Neuronal stem cell (in vitro differentiated cells): ENCODE data around the gene ZNF407.

Source experiments
- DNase-seq: peaks from one replicate; pipeline ENCODE4 v3.0.0-alpha.2; 2013; ENCODE audit warnings: low spot score
- H2AFZ ChIP-seq: one replicate; pipeline ENCODE4 v1.6.1; 2013; ENCODE audit warnings: mild to moderate bottlenecking, low read length, inconsistent platforms
- H2AK5ac ChIP-seq: 2 replicates; pipeline ENCODE4 v1.6.1; 2013; ENCODE audit warnings: low read depth, mild to moderate bottlenecking, inconsistent platforms, low read length, moderate library complexity, mixed read lengths
- H2BK120ac ChIP-seq: 2 replicates; pipeline ENCODE4 v1.6.1; 2013; ENCODE audit warnings: low read depth, mild to moderate bottlenecking, inconsistent platforms, low read length, moderate library complexity, mixed read lengths
- H2BK12ac ChIP-seq: one replicate; pipeline ENCODE4 v1.6.1; 2013; ENCODE audit warnings: low read length, inconsistent platforms
- H2BK15ac ChIP-seq: 2 replicates; pipeline ENCODE4 v1.6.1; 2013; ENCODE audit warnings: mild to moderate bottlenecking, low read length, inconsistent platforms, mixed read lengths
- H2BK5ac ChIP-seq: one replicate; pipeline ENCODE4 v1.6.1; 2013; ENCODE audit warnings: inconsistent platforms, mild to moderate bottlenecking, low read length, moderate library complexity
- H3K14ac ChIP-seq: one replicate; pipeline ENCODE4 v1.6.1; 2013; ENCODE audit warnings: low read length, inconsistent platforms
- H3K18ac ChIP-seq: 2 replicates; pipeline ENCODE4 v1.6.1; 2013; ENCODE audit warnings: low read length, inconsistent platforms
- H3K23ac ChIP-seq: 2 replicates; pipeline ENCODE4 v1.6.1; 2013; ENCODE audit warnings: low read depth, mild to moderate bottlenecking, mixed read lengths, low read length, inconsistent platforms; ENCODE audit not compliant: poor library complexity
- H3K27ac ChIP-seq: replicated peaks from 3 replicates; pipeline ENCODE4 v1.5.1; 2013; ENCODE audit warnings: low read length, inconsistent platforms
- H3K27me3 ChIP-seq, 3 experiments: 2 replicates each; pipeline ENCODE4 v1.6.1; 2013; ENCODE audit warnings: low read length in 3 of 3, mild to moderate bottlenecking in 2 of 3, inconsistent platforms in 1 of 3, low read depth in 1 of 3, mixed read lengths in 1 of 3, moderate library complexity in 1 of 3; ENCODE audit not compliant: control insufficient read depth in 3 of 3, insufficient read depth in 3 of 3
- H3K36me3 ChIP-seq, 2 donors: replicated peaks in 1 of 2; 2 replicates each; pipeline ENCODE4 v1.6.1; 2013; ENCODE audit warnings: low read length in 2 of 2; ENCODE audit not compliant: control insufficient read depth in 2 of 2, insufficient read depth in 2 of 2
- H3K4ac ChIP-seq: 2 replicates; pipeline ENCODE4 v1.6.1; 2013; ENCODE audit warnings: inconsistent platforms, mild to moderate bottlenecking, low read length, moderate library complexity
- H3K4me1 ChIP-seq, 2 donors: 1 replicate in 1 of 2; 2 replicates in 1 of 2; pipeline ENCODE4 v1.6.1; 2013; ENCODE audit warnings: low read length in 2 of 2, low read depth in 1 of 2; ENCODE audit not compliant: control insufficient read depth in 2 of 2, insufficient read depth in 1 of 2
- H3K4me2 ChIP-seq: one replicate; pipeline ENCODE4 v1.6.1; 2013; ENCODE audit warnings: mild to moderate bottlenecking, low read length, inconsistent platforms; ENCODE audit not compliant: insufficient read depth, poor library complexity, severe bottlenecking
- H3K4me3 ChIP-seq, 2 donors: 2 replicates each; pipeline ENCODE4 v1.5.1; 2013; ENCODE audit warnings: low read length in 2 of 2, mild to moderate bottlenecking in 2 of 2, inconsistent platforms in 1 of 2, moderate library complexity in 1 of 2
- H3K79me1 ChIP-seq: one replicate; pipeline ENCODE4 v1.6.1; 2013; ENCODE audit warnings: low read depth, mild to moderate bottlenecking, inconsistent platforms, low read length, moderate library complexity
- H3K9ac ChIP-seq: one replicate; pipeline ENCODE4 v1.6.1; 2013; ENCODE audit warnings: mild to moderate bottlenecking, low read depth, low read length, inconsistent platforms; ENCODE audit not compliant: poor library complexity
- H3K9me3 ChIP-seq, 2 donors: replicated peaks in 1 of 2; 2 replicates each; pipeline versions ENCODE3 to v1.6.1; 2013; ENCODE audit warnings: low read length in 2 of 2, mild to moderate bottlenecking in 2 of 2, inconsistent platforms in 1 of 2, low read depth in 1 of 2, mixed read lengths in 1 of 2, moderate library complexity in 1 of 2; ENCODE audit not compliant: control insufficient read depth in 2 of 2, insufficient read depth in 1 of 2
- H4K8ac ChIP-seq: one replicate; pipeline ENCODE4 v1.6.1; 2013; ENCODE audit warnings: low read depth, mild to moderate bottlenecking, inconsistent platforms, low read length, moderate library complexity
- H4K91ac ChIP-seq: one replicate; pipeline ENCODE4 v1.6.1; 2013; ENCODE audit warnings: low read length, low read depth, mild to moderate bottlenecking, inconsistent platforms; ENCODE audit not compliant: poor library complexity
- WGBS, 2 donors: extraction: QIAGEN DNeasy Blood & Tissue Kit; methylation state at CpG; one replicate each; pipeline ENCODE4 v1.1.7; 2013; ENCODE audit warnings: missing lambda C conversion rate in 2 of 2, mixed read lengths in 1 of 2; ENCODE audit not compliant: insufficient read length in 2 of 2, insufficient replicate concordance in 1 of 2; ENCODE audit errors: extremely low coverage in 2 of 2; 5-methylcytosine and 5-hydroxymethylcytosine counted together

Gene ZNF407

GRCh38 chr18:75041586-75041985 is 443.9 kb downstream of the ZNF407 start:
- Histone ChIP-seq H2AK5ac (no peak overlapping the region), H2AFZ (no peak overlapping the region), H3K9ac (no peak overlapping the region), H3K14ac (no peak overlapping the region), H3K18ac (no peak overlapping the region), H2BK12ac (no peak overlapping the region), H3K27me3 (no peaks in the 10 kb centered on the region), H3K4me2 (no peak overlapping the region), H3K9me3 (no peaks in the 10 kb centered on the region), H3K79me1 (no peaks in the 10 kb centered on the region), H3K4me1 (peaks cover 2 to 4% of the 10 kb centered on the region in 2 donors), H4K8ac (no peak overlapping the region), H3K4me3 (no peak overlapping the region), H2BK15ac (no peak overlapping the region), H3K36me3 (no peaks in the 10 kb centered on the region), H3K23ac (no peak overlapping the region), H2BK120ac (no peak overlapping the region), H4K91ac (no peak overlapping the region), H3K27ac (no peak overlapping the region), H2BK5ac (no peak overlapping the region), H3K4ac (no peak overlapping the region)
- WGBS, 2 donors, result no CpG with 5 or more reads among the region's 8 CpGs
- no peak for DNase-seq

GRCh38 chr18:75043478-75043877 is 445.8 kb downstream of the ZNF407 start:
- Histone ChIP-seq H3K9ac (no peak overlapping the region), H3K36me3 (no peaks in the 10 kb centered on the region), H3K79me1 (no peaks in the 10 kb centered on the region), H3K18ac (no peak overlapping the region), H2AFZ (no peak overlapping the region), H2BK15ac (no peak overlapping the region), H2BK120ac (no peak overlapping the region), H3K27me3 (no peaks in the 10 kb centered on the region), H3K4me2 (no peak overlapping the region), H3K4me3 (no peak overlapping the region), H3K14ac (no peak overlapping the region), H4K91ac (no peak overlapping the region), H4K8ac (no peak overlapping the region), H2AK5ac (no peak overlapping the region), H3K9me3 (no peaks in the 10 kb centered on the region), H3K23ac (no peak overlapping the region), H3K4ac (no peak overlapping the region), H2BK12ac (no peak overlapping the region), H2BK5ac (no peak overlapping the region), H3K4me1 (peaks cover 2 to 4% of the 10 kb centered on the region in 2 donors), H3K27ac (no peak overlapping the region)
- no CpG with 5 or more reads among the region's 4 CpGs for WGBS, 2 donors
- no peak for DNase-seq

DNA sequence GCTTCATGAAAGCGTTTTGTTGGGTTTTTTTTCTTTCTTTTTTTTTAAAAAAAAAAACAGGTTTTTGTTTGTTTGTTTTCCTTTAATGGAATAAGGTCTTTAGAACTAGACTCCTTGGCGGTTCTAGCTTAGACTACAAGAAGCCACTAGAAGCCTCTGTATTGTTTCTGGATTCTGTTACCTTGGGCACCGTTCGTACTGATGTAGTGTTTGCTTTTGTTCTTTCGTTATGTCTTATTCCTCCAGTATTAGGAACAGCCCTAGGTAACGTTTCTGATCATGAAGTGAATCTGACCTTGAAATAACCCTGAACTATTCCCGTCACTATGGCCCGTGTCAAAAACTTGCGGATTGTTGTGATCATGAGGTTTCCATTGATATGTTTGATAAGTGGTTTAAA is 446.6 kb downstream of the ZNF407 start:
- no peak overlapping the region for H3K23ac ChIP-seq

GRCh38 chr18:75044791-75045190 is 447.1 kb downstream of the ZNF407 start:
- Histone ChIP-seq H3K27ac (no peak overlapping the region), H3K79me1 (no peaks in the 10 kb centered on the region), H2BK12ac (no peak overlapping the region), H3K36me3 (no peaks in the 10 kb centered on the region), H2AFZ (no peak overlapping the region), H3K9ac (no peak overlapping the region), H2BK120ac (no peak overlapping the region), H2BK15ac (no peak overlapping the region), H4K8ac (no peak overlapping the region), H3K4me3 (no peak overlapping the region), H3K4me2 (no peak overlapping the region), H4K91ac (no peak overlapping the region), H3K14ac (no peak overlapping the region), H2BK5ac (no peak overlapping the region), H3K4ac (no peak overlapping the region), H3K4me1 (peaks cover 2 to 4% of the 10 kb centered on the region in 2 donors), H3K18ac (no peak overlapping the region), H3K27me3 (no peaks in the 10 kb centered on the region), H2AK5ac (no peak overlapping the region), H3K9me3 (no peaks in the 10 kb centered on the region), H3K23ac (no peak overlapping the region)
- no CpG with 5 or more reads among the region's 5 CpGs for WGBS, 2 donors
- DNase-seq, result no peak

More for the DNA sequence above, 446.6 kb downstream of the ZNF407 start:
- no peak overlapping the region for H3K14ac ChIP-seq
- peaks cover 2 to 4% of the 10 kb centered on the region in 2 donors for H3K4me1 ChIP-seq
- no peaks in the 10 kb centered on the region for H3K27me3 ChIP-seq
- H3K4ac ChIP-seq, result no peak overlapping the region
- WGBS, 2 donors, result no CpG with 5 or more reads among the region's 9 CpGs
- H3K9ac ChIP-seq, result no peak overlapping the region
- no peak overlapping the region for H2BK12ac ChIP-seq
- no peaks in the 10 kb centered on the region for H3K9me3 ChIP-seq
- H3K4me2 ChIP-seq, result no peak overlapping the region
- H3K27ac ChIP-seq, result no peak overlapping the region
- H2BK15ac ChIP-seq, result no peak overlapping the region
- no peak overlapping the region for H3K18ac ChIP-seq
- no peak overlapping the region for H3K4me3 ChIP-seq
- H2AK5ac ChIP-seq, result no peak overlapping the region
- no peak overlapping the region for H2BK5ac ChIP-seq
- no peak for DNase-seq
- H3K36me3 ChIP-seq, result no peaks in the 10 kb centered on the region
- H4K8ac ChIP-seq, result no peak overlapping the region
- H4K91ac ChIP-seq, result no peak overlapping the region
- H2BK120ac ChIP-seq, result no peak overlapping the region
- no peak overlapping the region for H2AFZ ChIP-seq
- no peaks in the 10 kb centered on the region for H3K79me1 ChIP-seq
